SK-N-SH (cell line): ENCODE data around the gene CDKN1A.

Source experiments
- MXI1 ChIP-seq: IDR thresholded peaks from 2 replicates; pipeline ENCODE4 v1.6.1; 2012; ENCODE audit warnings: mild to moderate bottlenecking, low read depth, low read length, improper control_type of control experiment
- NFIC ChIP-seq: IDR thresholded peaks from 2 replicates; pipeline ENCODE4 v1.4.0; 2012; ENCODE audit warnings: borderline replicate concordance
- PBX3 ChIP-seq: IDR thresholded peaks from 2 replicates; pipeline ENCODE4; 2012
- SIN3A ChIP-seq: IDR thresholded peaks from 2 replicates; pipeline ENCODE4 v1.6.1; 2012; ENCODE audit warnings: low read depth, mild to moderate bottlenecking, low read length, moderate library complexity, borderline replicate concordance
- TF ChIP-seq, protein P1 (sequence below): fragments of 200-600 bp; sonication (generic); IDR thresholded peaks from 2 replicates; pipeline ENCODE4 v1.6.1; 2017; ENCODE audit warnings: antibody characterized with exemption, mild to moderate bottlenecking, moderate library complexity
- TF ChIP-seq, protein P2 (sequence below): IDR thresholded peaks from 2 replicates; pipeline ENCODE4 v1.4.0; 2012; ENCODE audit warnings: low read depth, borderline replicate concordance

- TF ChIP-seq, protein P1, sequence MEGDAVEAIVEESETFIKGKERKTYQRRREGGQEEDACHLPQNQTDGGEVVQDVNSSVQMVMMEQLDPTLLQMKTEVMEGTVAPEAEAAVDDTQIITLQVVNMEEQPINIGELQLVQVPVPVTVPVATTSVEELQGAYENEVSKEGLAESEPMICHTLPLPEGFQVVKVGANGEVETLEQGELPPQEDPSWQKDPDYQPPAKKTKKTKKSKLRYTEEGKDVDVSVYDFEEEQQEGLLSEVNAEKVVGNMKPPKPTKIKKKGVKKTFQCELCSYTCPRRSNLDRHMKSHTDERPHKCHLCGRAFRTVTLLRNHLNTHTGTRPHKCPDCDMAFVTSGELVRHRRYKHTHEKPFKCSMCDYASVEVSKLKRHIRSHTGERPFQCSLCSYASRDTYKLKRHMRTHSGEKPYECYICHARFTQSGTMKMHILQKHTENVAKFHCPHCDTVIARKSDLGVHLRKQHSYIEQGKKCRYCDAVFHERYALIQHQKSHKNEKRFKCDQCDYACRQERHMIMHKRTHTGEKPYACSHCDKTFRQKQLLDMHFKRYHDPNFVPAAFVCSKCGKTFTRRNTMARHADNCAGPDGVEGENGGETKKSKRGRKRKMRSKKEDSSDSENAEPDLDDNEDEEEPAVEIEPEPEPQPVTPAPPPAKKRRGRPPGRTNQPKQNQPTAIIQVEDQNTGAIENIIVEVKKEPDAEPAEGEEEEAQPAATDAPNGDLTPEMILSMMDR = no peak
- TF ChIP-seq SIN3A = no peak
- TF ChIP-seq, protein P2, sequence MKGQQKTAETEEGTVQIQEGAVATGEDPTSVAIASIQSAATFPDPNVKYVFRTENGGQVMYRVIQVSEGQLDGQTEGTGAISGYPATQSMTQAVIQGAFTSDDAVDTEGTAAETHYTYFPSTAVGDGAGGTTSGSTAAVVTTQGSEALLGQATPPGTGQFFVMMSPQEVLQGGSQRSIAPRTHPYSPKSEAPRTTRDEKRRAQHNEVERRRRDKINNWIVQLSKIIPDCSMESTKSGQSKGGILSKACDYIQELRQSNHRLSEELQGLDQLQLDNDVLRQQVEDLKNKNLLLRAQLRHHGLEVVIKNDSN = no peak
- no peak for TF ChIP-seq NFIC
- no peak for TF ChIP-seq PBX3
- no peak for TF ChIP-seq MXI1
Measured at GRCh38 chr6:36727505-36728021, 49.0 kb downstream of the CDKN1A start.
